Measurements from ENCODE around the gene KRTAP4-3. TPM values are rescaled to one million over a fixed set of nuclear protein-coding genes. Genes with fewer than 3 reads are reported as not detected.
"Not testable (repeated sequence)": the region's sequence is repeated elsewhere in the genome, so short reads cannot be mapped to it uniquely, and the experiment has no call there.

KRTAP4-3 gene
- polyA plus RNA-seq (ENCODE audit: insufficient read length in 4 of 4), result not detected

- no peak for DNase-seq (ENCODE audit: low read depth in 4 of 4, low spot score in 3 of 4)
Measured at GRCh38 chr17:41168121-41168520, at the start of gene KRTAP4-3. Gene KRTAP4-3 (minus strand): TSS chr17:41168221. CDS start chr17:41168172, 49 bp downstream.

- no peak for DNase-seq (ENCODE audit: low read depth in 4 of 4, low spot score in 3 of 4)
Measured at GRCh38 chr17:41215681-41216080, 47.7 kb upstream of the KRTAP4-3 start.

- DNase-seq (ENCODE audit: low read depth in 4 of 4, low spot score in 3 of 4), result no peak
Measured at GRCh38 chr17:41212524-41213169, 44.6 kb upstream of the KRTAP4-3 start.

DNA sequence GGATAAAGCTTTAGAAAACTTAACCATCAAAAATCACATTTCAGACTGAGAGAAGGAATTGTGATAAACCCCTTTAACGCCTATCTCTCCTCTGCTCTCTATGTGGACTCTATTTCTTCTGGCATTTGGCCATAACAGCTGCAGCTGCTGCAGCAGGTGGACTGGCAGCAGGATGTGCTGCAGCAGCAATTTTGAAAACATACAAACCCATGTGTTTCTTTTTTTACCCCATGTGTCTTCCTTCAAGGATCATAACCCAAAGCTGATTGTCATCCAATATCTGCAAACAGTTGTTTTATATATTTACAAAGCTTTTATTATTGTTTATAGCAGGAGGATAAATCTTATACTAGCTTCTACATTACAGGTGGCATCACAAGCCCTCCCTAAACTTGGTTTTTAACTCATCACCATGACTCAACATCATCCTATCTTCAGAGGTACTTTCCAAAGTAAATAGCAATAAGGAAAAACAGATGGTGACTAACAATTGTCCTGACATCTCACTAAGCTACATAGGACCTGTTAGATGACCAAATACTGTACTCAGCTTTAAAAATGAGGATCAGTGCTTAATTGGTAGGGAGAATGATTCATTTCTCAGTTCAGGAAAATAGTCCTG, 43.9 kb upstream of the KRTAP4-3 start:
- no peak for DNase-seq (ENCODE audit: low read depth in 4 of 4, low spot score in 3 of 4)

- DNase-seq (ENCODE audit: low read depth in 4 of 4, low spot score in 3 of 4), result no peak
Measured at GRCh38 chr17:41199421-41200078, 31.5 kb upstream of the KRTAP4-3 start.

- DNase-seq (ENCODE audit: low read depth in 4 of 4, low spot score in 3 of 4), result no peak
Measured at GRCh38 chr17:41196068-41196467, 28.0 kb upstream of the KRTAP4-3 start.

DNA sequence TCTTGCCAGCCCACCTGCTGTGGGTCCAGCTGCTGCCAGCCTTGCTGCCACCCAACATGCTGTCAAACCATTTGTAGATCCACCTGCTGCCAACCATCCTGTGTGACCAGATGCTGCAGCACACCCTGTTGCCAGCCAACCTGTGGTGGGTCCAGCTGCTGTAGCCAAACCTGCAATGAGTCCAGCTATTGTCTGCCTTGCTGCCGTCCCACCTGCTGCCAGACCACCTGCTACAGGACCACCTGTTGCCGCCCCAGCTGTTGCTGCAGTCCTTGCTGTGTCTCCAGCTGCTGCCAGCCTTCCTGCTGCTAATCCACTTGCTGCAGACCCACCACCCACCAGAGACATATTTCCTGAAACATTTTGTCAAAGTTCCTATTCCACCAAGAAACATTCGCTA, 22.3 kb upstream of the KRTAP4-3 start:
- DNase-seq (ENCODE audit: low read depth in 4 of 4, low spot score in 3 of 4), result no peak

DNA sequence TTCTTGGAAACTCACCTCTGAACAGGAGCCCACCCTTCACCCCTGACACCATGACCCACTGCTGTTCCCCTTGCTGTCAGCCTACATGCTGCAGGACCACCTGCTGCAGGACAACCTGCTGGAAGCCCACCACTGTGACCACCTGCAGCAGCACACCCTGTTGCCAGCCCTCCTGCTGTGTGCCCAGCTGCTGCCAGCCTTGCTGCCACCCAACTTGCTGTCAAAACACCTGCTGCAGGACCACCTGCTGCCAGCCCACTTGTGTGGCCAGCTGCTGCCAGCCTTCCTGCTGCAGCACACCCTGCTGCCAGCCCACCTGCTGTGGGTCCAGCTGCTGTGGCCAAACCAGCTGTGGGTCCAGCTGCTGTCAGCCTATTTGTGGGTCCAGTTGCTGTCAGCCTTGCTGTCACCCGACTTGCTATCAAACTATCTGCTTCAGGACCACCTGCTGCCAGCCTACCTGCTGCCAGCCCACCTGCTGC, 21.9 kb upstream of the KRTAP4-3 start, which contains the start of gene KRTAP9-1:
Gene KRTAP9-1 (plus strand): TSS at position 51 of the 482 bp plus-strand sequence. CDS start 0 bp downstream, at position 51.
- DNase-seq (ENCODE audit: low read depth in 4 of 4, low spot score in 3 of 4), result not testable (repeated sequence)

- no peak for DNase-seq (ENCODE audit: low read depth in 4 of 4, low spot score in 3 of 4)
Measured at GRCh38 chr17:41186872-41187271, 18.9 kb upstream of the KRTAP4-3 start.

DNA sequence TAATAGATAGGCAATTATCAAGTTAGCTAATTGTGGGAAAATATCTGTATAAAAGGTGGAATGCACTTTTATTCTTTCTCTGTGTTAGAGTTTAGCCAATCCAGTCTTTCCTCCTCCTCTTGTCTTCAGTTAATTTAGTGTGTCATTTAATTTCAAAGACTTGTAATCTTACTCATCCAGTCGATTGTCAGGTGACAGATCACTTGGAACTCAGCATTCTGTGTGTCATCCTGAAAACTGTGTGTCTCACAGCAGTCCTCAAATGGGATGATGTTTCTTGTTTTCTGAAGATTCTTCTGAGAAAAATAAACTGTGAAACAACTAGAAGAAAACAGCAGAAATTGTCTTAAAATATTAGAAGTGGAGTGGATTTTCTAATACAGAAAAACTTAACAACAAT, 17.0 kb upstream of the KRTAP4-3 start:
- DNase-seq (ENCODE audit: low read depth in 4 of 4, low spot score in 3 of 4), result no peak

DNA sequence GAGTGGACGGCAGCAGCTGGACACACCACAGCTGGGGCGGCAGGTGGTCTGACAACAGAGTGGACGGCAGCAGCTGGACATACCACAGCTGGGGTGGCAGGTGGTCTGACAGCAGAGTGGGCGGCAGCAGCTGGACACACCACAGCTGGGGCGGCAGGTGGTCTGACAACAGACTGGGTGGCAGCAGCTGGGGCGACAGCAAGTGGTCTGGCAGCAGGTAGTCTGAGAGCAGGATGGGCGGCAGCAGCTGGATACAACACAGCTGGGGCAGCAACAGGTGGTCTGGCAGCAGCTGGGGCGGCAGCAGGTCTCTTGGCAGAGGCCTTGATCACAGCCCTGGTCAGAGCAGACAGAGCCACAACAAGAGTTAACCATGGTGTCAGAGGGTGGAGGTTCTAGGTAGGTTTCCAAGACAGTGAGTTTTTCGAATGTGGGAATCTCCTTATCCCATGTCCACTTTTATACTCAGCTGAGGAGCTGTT, 16.5 kb upstream of the KRTAP4-3 start, which contains the start of gene KRTAP4-1:
Gene KRTAP4-1 (minus strand): TSS at position 432 of the 482 bp plus-strand sequence. CDS start 57 bp downstream, at position 375.
- DNase-seq (ENCODE audit: low read depth in 4 of 4, low spot score in 3 of 4), result no peak

- no peak for DNase-seq (ENCODE audit: low read depth in 4 of 4, low spot score in 3 of 4)
Measured at GRCh38 chr17:41178843-41179616, 11.0 kb upstream of the KRTAP4-3 start.

GRCh38 chr17:41178341-41178740, 10.3 kb upstream of the KRTAP4-3 start:
- no peak for DNase-seq (ENCODE audit: low read depth in 4 of 4, low spot score in 3 of 4)

GRCh38 chr17:41177727-41178271, 9.8 kb upstream of the KRTAP4-3 start, which contains the start of gene KRTAP4-2:
Gene KRTAP4-2 (minus strand): TSS chr17:41178221. CDS start chr17:41178164, 57 bp downstream.
- no peak for DNase-seq (ENCODE audit: low read depth in 4 of 4, low spot score in 3 of 4)

GRCh38 chr17:41176744-41177387, 8.8 kb upstream of the KRTAP4-3 start:
- no peak for DNase-seq (ENCODE audit: low read depth in 4 of 4, low spot score in 3 of 4)

DNA sequence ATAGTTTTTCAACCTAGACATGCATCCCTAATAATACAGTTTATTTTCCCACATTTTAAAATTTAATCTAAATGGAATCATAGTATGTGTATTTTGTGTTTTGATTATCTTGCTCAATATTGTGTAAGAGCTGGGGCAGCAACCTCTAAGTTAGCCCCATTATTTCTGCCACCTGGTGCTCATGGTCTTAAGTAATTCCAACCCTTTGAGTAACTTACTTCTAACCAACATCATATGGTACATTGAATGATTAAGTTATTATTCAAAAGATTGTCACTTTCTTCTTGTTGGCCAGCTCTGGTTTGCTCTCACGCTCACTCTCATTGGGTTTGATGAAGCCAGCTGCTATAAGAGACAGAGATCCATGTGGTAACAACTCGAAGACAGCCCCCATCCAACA, 3.9 kb upstream of the KRTAP4-3 start:
- no peak for DNase-seq (ENCODE audit: low read depth in 4 of 4, low spot score in 3 of 4)

- DNase-seq (ENCODE audit: low read depth in 4 of 4, low spot score in 3 of 4), result no peak
Measured at GRCh38 chr17:41167561-41167960, 460 bp downstream of the KRTAP4-3 start.

- DNase-seq (ENCODE audit: low read depth in 4 of 4, low spot score in 3 of 4), result no peak
Measured at GRCh38 chr17:41163828-41164227, 4.2 kb downstream of the KRTAP4-3 start.

- no peak for DNase-seq (ENCODE audit: low read depth in 4 of 4, low spot score in 3 of 4)
Measured at GRCh38 chr17:41160648-41161047, 7.4 kb downstream of the KRTAP4-3 start, which contains the start of gene KRTAP4-4. Gene KRTAP4-4 (minus strand): TSS chr17:41160748. CDS start chr17:41160691, 57 bp downstream.

All from left renal pelvis (tissue), 4 donors.